ENCODE measurements around the gene SUGCT. TPM values are rescaled to one million over a fixed set of nuclear protein-coding genes. Genes with fewer than 3 reads are reported as not detected.

The SUGCT gene
- total RNA-seq, 1 donor from 2014 or later, result 12.0 TPM

GRCh38 chr7:40675741-40676140 is 540.9 kb downstream of the SUGCT start:
- Histone ChIP-seq H3K9me3 (ENCODE audit: control insufficient read depth in 3 of 3, low read length in 3 of 3) (no peaks in the 10 kb centered on the region), H3K27me3 (ENCODE audit: control insufficient read depth in 3 of 3, insufficient read depth in 3 of 3, low read length in 3 of 3) (no peaks in the 10 kb centered on the region), H3K36me3 (ENCODE audit: control insufficient read depth in 3 of 3, insufficient read depth in 3 of 3, low read length in 3 of 3) (no peaks in the 10 kb centered on the region), H3K27ac (ENCODE audit: low read depth, low read length) (no peak overlapping the region), H3K4me1 (ENCODE audit: control insufficient read depth in 3 of 3, insufficient read depth in 3 of 3, low read length in 3 of 3) (no peaks in the 10 kb centered on the region), H3K9ac (ENCODE audit: low read depth in 1 of 3, low read length in 3 of 3) (no peak overlapping the region), H3K4me3 (ENCODE audit: low read length in 3 of 3) (no peak overlapping the region)

- Histone ChIP-seq H3K4me1 (ENCODE audit: control insufficient read depth in 3 of 3, insufficient read depth in 3 of 3, low read length in 3 of 3) (no peaks in the 10 kb centered on the region), H3K9me3 (ENCODE audit: control insufficient read depth in 3 of 3, low read length in 3 of 3) (no peaks in the 10 kb centered on the region), H3K27me3 (ENCODE audit: control insufficient read depth in 3 of 3, insufficient read depth in 3 of 3, low read length in 3 of 3) (no peaks in the 10 kb centered on the region), H3K36me3 (ENCODE audit: control insufficient read depth in 3 of 3, insufficient read depth in 3 of 3, low read length in 3 of 3) (no peaks in the 10 kb centered on the region), H3K9ac (ENCODE audit: low read depth in 1 of 3, low read length in 3 of 3) (no peak overlapping the region), H3K4me3 (ENCODE audit: low read length in 3 of 3) (no peak overlapping the region), H3K27ac (ENCODE audit: low read depth, low read length) (no peak overlapping the region)
Measured at GRCh38 chr7:40676221-40676620, 541.4 kb downstream of the SUGCT start.

GRCh38 chr7:40680657-40681056 is 545.9 kb downstream of the SUGCT start:
- Histone ChIP-seq H3K9ac (ENCODE audit: low read depth in 1 of 3, low read length in 3 of 3) (no peak overlapping the region), H3K27me3 (ENCODE audit: control insufficient read depth in 3 of 3, insufficient read depth in 3 of 3, low read length in 3 of 3) (no peaks in the 10 kb centered on the region), H3K4me3 (ENCODE audit: low read length in 3 of 3) (no peak overlapping the region), H3K9me3 (ENCODE audit: control insufficient read depth in 3 of 3, low read length in 3 of 3) (peaks cover 0 to 4% (median 3%) of the 10 kb centered on the region in 3 donors), H3K27ac (ENCODE audit: low read depth, low read length) (no peak overlapping the region), H3K36me3 (ENCODE audit: control insufficient read depth in 3 of 3, insufficient read depth in 3 of 3, low read length in 3 of 3) (peaks cover 0 to 3% (median 0%) of the 10 kb centered on the region in 3 donors), H3K4me1 (ENCODE audit: control insufficient read depth in 3 of 3, insufficient read depth in 3 of 3, low read length in 3 of 3) (no peaks in the 10 kb centered on the region)

- H3K9me3 ChIP-seq (ENCODE audit: control insufficient read depth in 3 of 3, low read length in 3 of 3), result peaks cover 0 to 4% (median 3%) of the 10 kb centered on the region in 3 donors
- H3K27ac ChIP-seq (ENCODE audit: low read depth, low read length), result no peak overlapping the region
- H3K27me3 ChIP-seq (ENCODE audit: control insufficient read depth in 3 of 3, insufficient read depth in 3 of 3, low read length in 3 of 3), result no peaks in the 10 kb centered on the region
- peaks cover 0 to 3% (median 0%) of the 10 kb centered on the region in 3 donors for H3K36me3 ChIP-seq (ENCODE audit: control insufficient read depth in 3 of 3, insufficient read depth in 3 of 3, low read length in 3 of 3)
- no peak overlapping the region for H3K4me3 ChIP-seq (ENCODE audit: low read length in 3 of 3)
- H3K4me1 ChIP-seq (ENCODE audit: control insufficient read depth in 3 of 3, insufficient read depth in 3 of 3, low read length in 3 of 3), result no peaks in the 10 kb centered on the region
- H3K9ac ChIP-seq (ENCODE audit: low read depth in 1 of 3, low read length in 3 of 3), result no peak overlapping the region
Measured at GRCh38 chr7:40682696-40683095, 547.9 kb downstream of the SUGCT start.

GRCh38 chr7:40694026-40694809 is 559.4 kb downstream of the SUGCT start:
- H3K4me3 ChIP-seq (ENCODE audit: low read length in 3 of 3), result no peak overlapping the region
- no peaks in the 10 kb centered on the region for H3K36me3 ChIP-seq (ENCODE audit: control insufficient read depth in 3 of 3, insufficient read depth in 3 of 3, low read length in 3 of 3)
- H3K27ac ChIP-seq (ENCODE audit: low read depth, low read length), result no peak overlapping the region
- H3K9ac ChIP-seq (ENCODE audit: low read depth in 1 of 3, low read length in 3 of 3), result no peak overlapping the region
- H3K9me3 ChIP-seq (ENCODE audit: control insufficient read depth in 3 of 3, low read length in 3 of 3), result no peaks in the 10 kb centered on the region
- H3K27me3 ChIP-seq (ENCODE audit: control insufficient read depth in 3 of 3, insufficient read depth in 3 of 3, low read length in 3 of 3), result no peaks in the 10 kb centered on the region
- H3K4me1 ChIP-seq (ENCODE audit: control insufficient read depth in 3 of 3, insufficient read depth in 3 of 3, low read length in 3 of 3), result no peaks in the 10 kb centered on the region

- no peaks in the 10 kb centered on the region for H3K27me3 ChIP-seq (ENCODE audit: control insufficient read depth in 3 of 3, insufficient read depth in 3 of 3, low read length in 3 of 3)
- no peaks in the 10 kb centered on the region for H3K36me3 ChIP-seq (ENCODE audit: control insufficient read depth in 3 of 3, insufficient read depth in 3 of 3, low read length in 3 of 3)
- no peak overlapping the region for H3K4me3 ChIP-seq (ENCODE audit: low read length in 3 of 3)
- no peak overlapping the region for H3K27ac ChIP-seq (ENCODE audit: low read depth, low read length)
- no peaks in the 10 kb centered on the region for H3K4me1 ChIP-seq (ENCODE audit: control insufficient read depth in 3 of 3, insufficient read depth in 3 of 3, low read length in 3 of 3)
- no peak overlapping the region for H3K9ac ChIP-seq (ENCODE audit: low read depth in 1 of 3, low read length in 3 of 3)
- no peaks in the 10 kb centered on the region for H3K9me3 ChIP-seq (ENCODE audit: control insufficient read depth in 3 of 3, low read length in 3 of 3)
Measured at GRCh38 chr7:40694991-40695390, 560.2 kb downstream of the SUGCT start.

- no peaks in the 10 kb centered on the region for H3K4me1 ChIP-seq (ENCODE audit: control insufficient read depth in 3 of 3, insufficient read depth in 3 of 3, low read length in 3 of 3)
- no peaks in the 10 kb centered on the region for H3K9me3 ChIP-seq (ENCODE audit: control insufficient read depth in 3 of 3, low read length in 3 of 3)
- no peak overlapping the region for H3K4me3 ChIP-seq (ENCODE audit: low read length in 3 of 3)
- H3K36me3 ChIP-seq (ENCODE audit: control insufficient read depth in 3 of 3, insufficient read depth in 3 of 3, low read length in 3 of 3), result no peaks in the 10 kb centered on the region
- no peaks in the 10 kb centered on the region for H3K27me3 ChIP-seq (ENCODE audit: control insufficient read depth in 3 of 3, insufficient read depth in 3 of 3, low read length in 3 of 3)
- no peak overlapping the region for H3K9ac ChIP-seq (ENCODE audit: low read depth in 1 of 3, low read length in 3 of 3)
- no peak overlapping the region for H3K27ac ChIP-seq (ENCODE audit: low read depth, low read length)
Measured at GRCh38 chr7:40697653-40698052, 562.8 kb downstream of the SUGCT start.

- no peaks in the 10 kb centered on the region for H3K36me3 ChIP-seq (ENCODE audit: control insufficient read depth in 3 of 3, insufficient read depth in 3 of 3, low read length in 3 of 3)
- no peak overlapping the region for H3K9ac ChIP-seq (ENCODE audit: low read depth in 1 of 3, low read length in 3 of 3)
- H3K27ac ChIP-seq (ENCODE audit: low read depth, low read length), result no peak overlapping the region
- H3K4me3 ChIP-seq (ENCODE audit: low read length in 3 of 3), result no peak overlapping the region
- H3K9me3 ChIP-seq (ENCODE audit: control insufficient read depth in 3 of 3, low read length in 3 of 3), result no peaks in the 10 kb centered on the region
- H3K4me1 ChIP-seq (ENCODE audit: control insufficient read depth in 3 of 3, insufficient read depth in 3 of 3, low read length in 3 of 3), result no peaks in the 10 kb centered on the region
- H3K27me3 ChIP-seq (ENCODE audit: control insufficient read depth in 3 of 3, insufficient read depth in 3 of 3, low read length in 3 of 3), result no peaks in the 10 kb centered on the region
Measured at GRCh38 chr7:40698214-40698920, 563.6 kb downstream of the SUGCT start.

- no peaks in the 10 kb centered on the region for H3K9me3 ChIP-seq (ENCODE audit: control insufficient read depth in 3 of 3, low read length in 3 of 3)
- H3K27ac ChIP-seq (ENCODE audit: low read depth, low read length), result no peak overlapping the region
- no peak overlapping the region for H3K9ac ChIP-seq (ENCODE audit: low read depth in 1 of 3, low read length in 3 of 3)
- H3K4me1 ChIP-seq (ENCODE audit: control insufficient read depth in 3 of 3, insufficient read depth in 3 of 3, low read length in 3 of 3), result no peaks in the 10 kb centered on the region
- H3K36me3 ChIP-seq (ENCODE audit: control insufficient read depth in 3 of 3, insufficient read depth in 3 of 3, low read length in 3 of 3), result no peaks in the 10 kb centered on the region
- H3K4me3 ChIP-seq (ENCODE audit: low read length in 3 of 3), result no peak overlapping the region
- no peaks in the 10 kb centered on the region for H3K27me3 ChIP-seq (ENCODE audit: control insufficient read depth in 3 of 3, insufficient read depth in 3 of 3, low read length in 3 of 3)
Measured at GRCh38 chr7:40698921-40699260, 564.1 kb downstream of the SUGCT start.

GRCh38 chr7:40700653-40701421 is 566.0 kb downstream of the SUGCT start:
- H3K36me3 ChIP-seq (ENCODE audit: control insufficient read depth in 3 of 3, insufficient read depth in 3 of 3, low read length in 3 of 3), result no peaks in the 10 kb centered on the region
- no peak overlapping the region for H3K4me3 ChIP-seq (ENCODE audit: low read length in 3 of 3)
- no peaks in the 10 kb centered on the region for H3K4me1 ChIP-seq (ENCODE audit: control insufficient read depth in 3 of 3, insufficient read depth in 3 of 3, low read length in 3 of 3)
- H3K27me3 ChIP-seq (ENCODE audit: control insufficient read depth in 3 of 3, insufficient read depth in 3 of 3, low read length in 3 of 3), result no peaks in the 10 kb centered on the region
- no peak overlapping the region for H3K9ac ChIP-seq (ENCODE audit: low read depth in 1 of 3, low read length in 3 of 3)
- H3K9me3 ChIP-seq (ENCODE audit: control insufficient read depth in 3 of 3, low read length in 3 of 3), result no peaks in the 10 kb centered on the region
- no peak overlapping the region for H3K27ac ChIP-seq (ENCODE audit: low read depth, low read length)
